DMS 273 treated with DMSO at 0.1 percent for 48 hours (cell line): ENCODE measurements around the gene ZNF180.
"Not testable (repeated sequence)": the region's sequence is repeated elsewhere in the genome, so short reads cannot be mapped to it uniquely, and the experiment has no call there.

Experiments
- DNase-seq: peaks from one replicate; lab custom pipeline; 2025; lab: John Stamatoyannopoulos, UW

ZNF180 gene

GRCh38 chr19:44496711-44497110, 3.6 kb downstream of the ZNF180 start:
- no peak for DNase-seq

GRCh38 chr19:44476559-44477408, 23.5 kb downstream of the ZNF180 start:
- no peak for DNase-seq

- DNase-seq: not testable (repeated sequence)
These were observed 31.6 kb downstream of the ZNF180 start for GRCh38 chr19:44468730-44469129.

- DNase-seq: not testable (repeated sequence)
These were observed 37.6 kb downstream of the ZNF180 start for GRCh38 chr19:44462600-44463286.

- not testable (repeated sequence) for DNase-seq
These were observed 44.3 kb downstream of the ZNF180 start for GRCh38 chr19:44456016-44456415.

GRCh38 chr19:44455100-44455499, 45.2 kb downstream of the ZNF180 start:
- no peak for DNase-seq

- DNase-seq: no peak
These were observed 48.0 kb downstream of the ZNF180 start for GRCh38 chr19:44452367-44452766.

GRCh38 chr19:44451687-44452086, 48.6 kb downstream of the ZNF180 start:
- no peak for DNase-seq

GRCh38 chr19:44447916-44448674, 52.2 kb downstream of the ZNF180 start, which contains the start of gene ZNF229:
TSS of gene ZNF229 (minus strand) at chr19:44448472. CDS start at chr19:44442847, 5,625 bp downstream.
- peak; percentile 68 for DNase-seq

GRCh38 chr19:44438441-44438840, 61.9 kb downstream of the ZNF180 start:
- no peak for DNase-seq

- DNase-seq: no peak
These were observed 64.9 kb downstream of the ZNF180 start for GRCh38 chr19:44435441-44435840.

GRCh38 chr19:44430956-44431355, 69.4 kb downstream of the ZNF180 start:
- DNase-seq: no peak
